Activated B cell treated with CpG ODN at 0.5 μM for 24 hours (primary cell): ENCODE measurements around the gene WEE2. TPM values are rescaled to one million over a fixed set of nuclear protein-coding genes. Genes with fewer than 3 reads are reported as not detected.

Experiments used
- ATAC-seq: fragments of 200-7000 bp; cut with Tn5 transposase; one replicate; pipeline ENCODE4 v1.10.0; 2021; ENCODE audit warnings: low read depth, mild to moderate bottlenecking, moderate library complexity
- CTCF ChIA-PET: fragments of 350-600 bp; sonication (Branson Sonifier 250); formaldehyde crosslinking; loops from one replicate; lab custom pipeline; 2021; ENCODE audit warnings: antibody characterized with exemption; lab: Charles Lee
- POLR2A ChIA-PET: fragments of 350-600 bp; sonication (Branson Sonifier 250); formaldehyde crosslinking; loops from one replicate; lab custom pipeline; 2021; ENCODE audit warnings: antibody characterized with exemption; lab: Charles Lee
- DNase-seq: peaks from one replicate; pipeline ENCODE4 v3.0.0; 2022
- H3K27ac Mint-ChIP-seq: one replicate; pipeline ENCODE4 v1.8.0; 2020; ENCODE audit warnings: mixed read lengths
- H3K27me3 Mint-ChIP-seq: one replicate; pipeline ENCODE4 v1.8.0; 2021; ENCODE audit warnings: mixed read lengths
- H3K36me3 Mint-ChIP-seq: one replicate; pipeline ENCODE4 v1.8.0; 2021; ENCODE audit warnings: low read depth, mixed read lengths
- H3K4me1 Mint-ChIP-seq: one replicate; pipeline ENCODE4 v1.8.0; 2021; ENCODE audit warnings: mixed read lengths
- H3K4me3 Mint-ChIP-seq: one replicate; pipeline ENCODE4 v1.8.0; 2020; ENCODE audit warnings: mild to moderate bottlenecking, mixed read lengths
- H3K9me3 Mint-ChIP-seq: one replicate; pipeline ENCODE4 v1.8.0; 2020; ENCODE audit warnings: mixed read lengths
- CTCF ChIP-seq: fragments of 200-600 bp; IDR thresholded peaks from one replicate; pipeline ENCODE4 v1.8.0; 2022; ENCODE audit warnings: antibody characterized with exemption, mild to moderate bottlenecking
- intact Hi-C: fragments of 100-400 bp; cut with micrococcal nuclease; formaldehyde crosslinking; loops from one replicate; pipeline ENCODE4 v1.15.1; 2024
- total RNA-seq: library from RNA; stranded (reverse); gene quantifications from 2 replicates; pipeline ENCODE4 v1.2.3, GENCODE V29; 2022

WEE2 gene
- total RNA-seq, 1 donor from 2014 or later, result not detected

- no peaks in the 10 kb centered on the region for H3K9me3 Mint-ChIP-seq
- intact Hi-C loops, result no loop called here
- peaks cover 22% of the 10 kb centered on the region for H3K4me1 Mint-ChIP-seq
- H3K4me3 Mint-ChIP-seq, result no peak overlapping the region
- DNase-seq (no peak), ATAC-seq (no peak)
- no peak for TF ChIP-seq CTCF
- POLR2A ChIA-PET, result interaction anchor here (0.6 kb wide), 1 partner anchor 10 kb away, joined by 3 read pairs; no protein-coding TSS in a partner anchor
- peaks cover 36% of the 10 kb centered on the region for H3K36me3 Mint-ChIP-seq
- no peaks in the 10 kb centered on the region for H3K27me3 Mint-ChIP-seq
- CTCF ChIA-PET, result no interaction called here
- H3K27ac Mint-ChIP-seq, result no peak overlapping the region
These were observed 16.6 kb upstream of the WEE2 start for GRCh38 chr7:141691540-141691939.

GRCh38 chr7:141691961-141692360 is 16.2 kb upstream of the WEE2 start:
- intact Hi-C loops, result no loop called here
- no peak for DNase-seq
- H3K36me3 Mint-ChIP-seq, result peaks cover 35% of the 10 kb centered on the region
- no peaks in the 10 kb centered on the region for H3K27me3 Mint-ChIP-seq
- H3K27ac Mint-ChIP-seq, result no peak overlapping the region
- POLR2A ChIA-PET, result no interaction called here
- ATAC-seq, result no peak
- peaks cover 26% of the 10 kb centered on the region for H3K4me1 Mint-ChIP-seq
- CTCF ChIA-PET, result no interaction called here
- no peak for TF ChIP-seq CTCF
- no peaks in the 10 kb centered on the region for H3K9me3 Mint-ChIP-seq
- no peak overlapping the region for H3K4me3 Mint-ChIP-seq

GRCh38 chr7:141693082-141693481 is 15.1 kb upstream of the WEE2 start:
- TF ChIP-seq CTCF, result no peak
- Mint-ChIP-seq H3K4me3 (no peak overlapping the region), H3K27ac (no peak overlapping the region), H3K4me1 (peaks cover 37% of the 10 kb centered on the region), H3K9me3 (no peaks in the 10 kb centered on the region), H3K27me3 (no peaks in the 10 kb centered on the region), H3K36me3 (peaks cover 33% of the 10 kb centered on the region)
- POLR2A ChIA-PET, result no interaction called here
- CTCF ChIA-PET, result no interaction called here
- intact Hi-C loops, result no loop called here
- ATAC-seq, result no peak
- no peak for DNase-seq

GRCh38 chr7:141695803-141696289 is 12.3 kb upstream of the WEE2 start:
- Mint-ChIP-seq H3K9me3 (no peaks in the 10 kb centered on the region), H3K27me3 (no peaks in the 10 kb centered on the region), H3K27ac (no peak overlapping the region), H3K4me1 (peaks cover 65% of the 10 kb centered on the region), H3K36me3 (peaks cover 17% of the 10 kb centered on the region), H3K4me3 (no peak overlapping the region)
- POLR2A ChIA-PET, result interaction anchor here (1.0 kb wide), 1 partner anchor 42 kb away, joined by 5 read pairs; the partner anchor contains the start of gene SSBP1
- DNase-seq, result no peak
- intact Hi-C loops, result no loop called here
- CTCF ChIA-PET, result no interaction called here
- no peak for TF ChIP-seq CTCF
- no peak for ATAC-seq

GRCh38 chr7:141696348-141696747 is 11.8 kb upstream of the WEE2 start:
- H3K9me3 Mint-ChIP-seq, result no peaks in the 10 kb centered on the region
- ATAC-seq, result no peak
- TF ChIP-seq CTCF, result no peak
- no peak for DNase-seq
- CTCF ChIA-PET, result no interaction called here
- no peak overlapping the region for H3K4me3 Mint-ChIP-seq
- no peak overlapping the region for H3K27ac Mint-ChIP-seq
- intact Hi-C loops, result no loop called here
- peaks cover 68% of the 10 kb centered on the region for H3K4me1 Mint-ChIP-seq
- H3K36me3 Mint-ChIP-seq, result peaks cover 17% of the 10 kb centered on the region
- POLR2A ChIA-PET, result interaction anchor here (1.0 kb wide), 1 partner anchor 42 kb away, joined by 5 read pairs; the partner anchor contains the start of gene SSBP1
- H3K27me3 Mint-ChIP-seq, result no peaks in the 10 kb centered on the region
